DOHH2 (cell line): ENCODE results near the gene ARFRP1.

Experiments
- EZH2phosphoT487 ChIP-seq: fragments of 200-600 bp; sonication (generic); IDR thresholded peaks from 2 replicates; pipeline ENCODE4 v1.6.1; 2017; ENCODE audit warnings: borderline replicate concordance, mild to moderate bottlenecking, antibody characterized with exemption, low read length, moderate library complexity, mixed read lengths
- TF ChIP-seq, protein P1 (sequence below): fragments of 200-600 bp; sonication (generic); IDR thresholded peaks from one replicate; pipeline ENCODE4 v1.5.1; 2014; ENCODE audit warnings: antibody characterized with exemption, mild to moderate bottlenecking, low read depth, low read length; ENCODE audit not compliant: poor library complexity, severe bottlenecking

DNA sequence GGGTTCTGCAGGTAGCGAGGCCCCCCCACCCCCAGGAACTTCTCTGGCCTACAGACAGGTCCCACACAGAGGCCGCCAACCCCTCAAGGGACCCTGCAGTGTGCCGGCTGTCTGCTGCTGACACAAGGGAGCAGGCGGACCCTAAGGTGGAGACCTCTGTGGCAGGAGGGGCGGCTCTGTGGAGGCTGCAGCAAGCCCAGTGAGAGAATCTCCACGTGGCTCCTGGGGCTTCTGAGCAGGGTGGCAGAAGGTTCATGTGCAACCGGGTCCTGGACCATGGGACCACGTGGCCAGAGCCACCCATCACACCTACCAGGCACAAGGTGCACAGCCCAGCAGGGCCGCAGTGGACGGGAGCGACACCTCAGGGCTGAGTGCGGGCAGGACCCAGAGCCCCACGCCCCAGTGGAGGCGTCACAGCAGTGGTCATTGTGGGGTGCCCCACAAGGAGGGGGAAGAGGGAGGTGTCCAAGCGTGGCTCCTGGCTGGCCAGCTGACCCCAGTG lies 4.3 kb downstream of the ARFRP1 start:
- TF ChIP-seq, protein P1, sequence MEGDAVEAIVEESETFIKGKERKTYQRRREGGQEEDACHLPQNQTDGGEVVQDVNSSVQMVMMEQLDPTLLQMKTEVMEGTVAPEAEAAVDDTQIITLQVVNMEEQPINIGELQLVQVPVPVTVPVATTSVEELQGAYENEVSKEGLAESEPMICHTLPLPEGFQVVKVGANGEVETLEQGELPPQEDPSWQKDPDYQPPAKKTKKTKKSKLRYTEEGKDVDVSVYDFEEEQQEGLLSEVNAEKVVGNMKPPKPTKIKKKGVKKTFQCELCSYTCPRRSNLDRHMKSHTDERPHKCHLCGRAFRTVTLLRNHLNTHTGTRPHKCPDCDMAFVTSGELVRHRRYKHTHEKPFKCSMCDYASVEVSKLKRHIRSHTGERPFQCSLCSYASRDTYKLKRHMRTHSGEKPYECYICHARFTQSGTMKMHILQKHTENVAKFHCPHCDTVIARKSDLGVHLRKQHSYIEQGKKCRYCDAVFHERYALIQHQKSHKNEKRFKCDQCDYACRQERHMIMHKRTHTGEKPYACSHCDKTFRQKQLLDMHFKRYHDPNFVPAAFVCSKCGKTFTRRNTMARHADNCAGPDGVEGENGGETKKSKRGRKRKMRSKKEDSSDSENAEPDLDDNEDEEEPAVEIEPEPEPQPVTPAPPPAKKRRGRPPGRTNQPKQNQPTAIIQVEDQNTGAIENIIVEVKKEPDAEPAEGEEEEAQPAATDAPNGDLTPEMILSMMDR: no peak
- TF ChIP-seq EZH2phosphoT487: no peak
